Astrocyte (in vitro differentiated cells and primary cell): ENCODE data around the gene SURF4. TPM values are rescaled to one million over a fixed set of nuclear protein-coding genes. Genes with fewer than 3 reads are reported as not detected.

Experiments
- DNase-seq: peaks from one replicate; pipeline ENCODE4 v3.0.0-alpha.2; 2010; ENCODE audit warnings: low read depth
- FAIRE-seq: peaks from 2 replicates; lab custom pipeline; 2011; peaks lifted over from hg19 to GRCh38; lab: Jason Lieb, UNC
- H2AFZ ChIP-seq: 2 replicates; pipeline ENCODE4 v1.6.0; 2012; ENCODE audit warnings: low read depth, low read length, inconsistent platforms
- H3K27ac ChIP-seq: 2 replicates; pipeline ENCODE4 v1.5.1; 2011; ENCODE audit warnings: low read depth, low read length, inconsistent platforms
- H3K27me3 ChIP-seq: 2 replicates; pipeline ENCODE4 v1.6.0; 2011; ENCODE audit warnings: low read length, inconsistent platforms; ENCODE audit not compliant: insufficient read depth
- H3K36me3 ChIP-seq: 2 replicates; pipeline ENCODE4 v1.5.1; 2011; ENCODE audit warnings: low read length, inconsistent platforms; ENCODE audit not compliant: insufficient read depth
- H3K4me1 ChIP-seq: 2 replicates; pipeline ENCODE4 v1.5.1; 2011; ENCODE audit warnings: low read length, inconsistent platforms; ENCODE audit not compliant: insufficient read depth
- H3K4me2 ChIP-seq: 2 replicates; pipeline ENCODE4 v1.6.0; 2012; ENCODE audit warnings: low read length, inconsistent platforms
- H3K4me3 ChIP-seq: 2 replicates; pipeline ENCODE4 v1.5.1; 2011; ENCODE audit warnings: low read depth, mild to moderate bottlenecking, low read length, inconsistent platforms; ENCODE audit not compliant: insufficient read depth
- H3K79me2 ChIP-seq: 2 replicates; pipeline ENCODE4 v1.6.0; 2012; ENCODE audit warnings: mild to moderate bottlenecking, low read length, inconsistent platforms; ENCODE audit not compliant: insufficient read depth
- H3K9ac ChIP-seq: 2 replicates; pipeline ENCODE4 v1.6.0; 2012; ENCODE audit warnings: mild to moderate bottlenecking, low read length, inconsistent platforms
- H3K9me3 ChIP-seq: 2 replicates; pipeline ENCODE4 v1.5.1; 2012; ENCODE audit warnings: low read depth, mild to moderate bottlenecking, low read length, inconsistent platforms; ENCODE audit not compliant: insufficient read depth
- H4K20me1 ChIP-seq: 2 replicates; pipeline ENCODE4 v1.6.0; 2012; ENCODE audit warnings: low read length, inconsistent platforms; ENCODE audit not compliant: insufficient read depth
- H3K27ac Mint-ChIP-seq: one replicate; pipeline ENCODE4 v1.8.0; 2021; ENCODE audit warnings: mild to moderate bottlenecking, mixed read lengths; ENCODE audit not compliant: unreplicated experiment
- H3K27me3 Mint-ChIP-seq: one replicate; pipeline ENCODE4 v1.8.0; 2021; ENCODE audit warnings: low read depth, mixed read lengths; ENCODE audit not compliant: unreplicated experiment
- H3K36me3 Mint-ChIP-seq: one replicate; pipeline ENCODE4 v1.8.0; 2021; ENCODE audit warnings: low read depth, mixed read lengths; ENCODE audit not compliant: unreplicated experiment
- H3K4me1 Mint-ChIP-seq: one replicate; pipeline ENCODE4 v1.8.0; 2021; ENCODE audit warnings: low read depth, mixed read lengths; ENCODE audit not compliant: unreplicated experiment
- H3K4me3 Mint-ChIP-seq: one replicate; pipeline ENCODE4 v1.8.0; 2021; ENCODE audit warnings: mild to moderate bottlenecking, moderate library complexity, mixed read lengths; ENCODE audit not compliant: unreplicated experiment
- H3K9me3 Mint-ChIP-seq: one replicate; pipeline ENCODE4 v1.8.0; 2021; ENCODE audit warnings: mild to moderate bottlenecking, mixed read lengths; ENCODE audit not compliant: unreplicated experiment
- EZH2 ChIP-seq: IDR thresholded peaks from 2 replicates; pipeline ENCODE4 v1.6.1; 2012; ENCODE audit warnings: mild to moderate bottlenecking, low read length, inconsistent platforms; ENCODE audit not compliant: insufficient read depth
- total RNA-seq: library from RNA; stranded (reverse); gene quantifications from 2 replicates; pipeline ENCODE4 v1.2.1, GENCODE V29; 2021
- TF ChIP-seq, protein P1 (sequence below): IDR thresholded peaks from 2 replicates; pipeline ENCODE4 v1.5.1; 2011; ENCODE audit warnings: low read depth, mild to moderate bottlenecking, inconsistent platforms, low read length, moderate library complexity; ENCODE audit not compliant: insufficient read depth

SURF4 gene
- total RNA-seq, 1 donor from 2014 or later, result 338 TPM

DNA sequence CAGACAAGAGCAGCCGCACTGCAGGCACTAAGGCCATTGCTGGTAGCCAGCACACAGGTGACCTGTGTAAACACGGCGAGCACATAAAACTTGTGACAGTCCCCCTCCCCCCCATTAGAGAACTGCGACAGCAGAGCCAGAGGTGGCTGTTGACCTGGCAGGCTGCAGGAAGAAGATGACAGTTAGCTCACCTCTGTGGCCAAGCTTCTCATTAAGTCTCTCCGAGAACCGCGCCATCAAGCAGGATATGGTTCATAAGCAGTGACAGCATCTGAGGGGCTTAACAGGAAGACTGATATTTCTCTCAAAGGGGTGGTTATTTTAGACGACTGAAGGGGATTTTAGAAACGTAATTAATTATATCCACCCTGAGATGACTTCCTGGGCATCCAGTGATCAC is 5.2 kb downstream of the SURF4 start:
- TF ChIP-seq, protein P1, sequence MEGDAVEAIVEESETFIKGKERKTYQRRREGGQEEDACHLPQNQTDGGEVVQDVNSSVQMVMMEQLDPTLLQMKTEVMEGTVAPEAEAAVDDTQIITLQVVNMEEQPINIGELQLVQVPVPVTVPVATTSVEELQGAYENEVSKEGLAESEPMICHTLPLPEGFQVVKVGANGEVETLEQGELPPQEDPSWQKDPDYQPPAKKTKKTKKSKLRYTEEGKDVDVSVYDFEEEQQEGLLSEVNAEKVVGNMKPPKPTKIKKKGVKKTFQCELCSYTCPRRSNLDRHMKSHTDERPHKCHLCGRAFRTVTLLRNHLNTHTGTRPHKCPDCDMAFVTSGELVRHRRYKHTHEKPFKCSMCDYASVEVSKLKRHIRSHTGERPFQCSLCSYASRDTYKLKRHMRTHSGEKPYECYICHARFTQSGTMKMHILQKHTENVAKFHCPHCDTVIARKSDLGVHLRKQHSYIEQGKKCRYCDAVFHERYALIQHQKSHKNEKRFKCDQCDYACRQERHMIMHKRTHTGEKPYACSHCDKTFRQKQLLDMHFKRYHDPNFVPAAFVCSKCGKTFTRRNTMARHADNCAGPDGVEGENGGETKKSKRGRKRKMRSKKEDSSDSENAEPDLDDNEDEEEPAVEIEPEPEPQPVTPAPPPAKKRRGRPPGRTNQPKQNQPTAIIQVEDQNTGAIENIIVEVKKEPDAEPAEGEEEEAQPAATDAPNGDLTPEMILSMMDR, result no peak
- TF ChIP-seq EZH2, result no peak
- Histone ChIP-seq H3K4me1 (peaks cover 41% of the 10 kb centered on the region), H3K27me3 (no peaks in the 10 kb centered on the region), H3K9me3 (no peaks in the 10 kb centered on the region), H2AFZ (no peak overlapping the region), H3K4me2 (peak overlapping the region; percentile 75), H3K27ac (no peak overlapping the region), H3K9ac (peak overlapping the region; percentile 41), H3K4me3 (no peak overlapping the region), H3K79me2 (peaks cover 100% of the 10 kb centered on the region), H3K36me3 (peaks cover 40% of the 10 kb centered on the region), H4K20me1 (peaks cover 97% of the 10 kb centered on the region)
- Mint-ChIP-seq H3K9me3 (no peaks in the 10 kb centered on the region), H3K4me1 (peaks cover 48% of the 10 kb centered on the region), H3K4me3 (peak overlapping the region; percentile 75), H3K36me3 (peaks cover 15% of the 10 kb centered on the region), H3K27me3 (no peaks in the 10 kb centered on the region), H3K27ac (no peak overlapping the region)
- DNase-seq (no peak), FAIRE-seq (no peak)

DNA sequence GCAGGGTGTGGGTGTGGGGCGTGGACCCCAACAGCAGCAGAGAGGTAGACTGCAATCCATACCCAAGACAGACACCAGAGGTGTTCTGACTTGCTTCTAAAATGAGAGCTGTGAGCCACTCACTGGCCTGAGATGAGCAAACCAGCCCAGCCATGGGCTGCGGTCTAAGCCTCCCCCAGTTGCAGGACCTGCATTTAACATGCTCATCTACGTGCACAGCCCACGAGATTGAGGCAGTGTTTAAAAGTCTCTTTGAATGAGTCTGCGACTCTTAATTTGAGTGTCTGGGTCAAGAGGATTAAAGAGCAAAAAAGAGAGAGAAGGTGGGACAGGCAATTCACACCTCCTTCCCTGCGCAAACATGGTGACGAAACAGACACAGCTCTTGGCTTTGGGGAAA is 5.9 kb downstream of the SURF4 start:
- peaks cover 51% of the 10 kb centered on the region for H3K4me1 Mint-ChIP-seq
- peak overlapping the region; percentile 17 for H3K4me3 Mint-ChIP-seq
- Histone ChIP-seq H3K79me2 (peaks cover 100% of the 10 kb centered on the region), H3K9me3 (no peaks in the 10 kb centered on the region), H3K9ac (no peak overlapping the region), H3K4me2 (no peak overlapping the region), H3K4me3 (no peak overlapping the region), H3K4me1 (peaks cover 41% of the 10 kb centered on the region), H3K27ac (no peak overlapping the region), H4K20me1 (peaks cover 100% of the 10 kb centered on the region), H3K36me3 (peaks cover 44% of the 10 kb centered on the region), H3K27me3 (no peaks in the 10 kb centered on the region), H2AFZ (no peak overlapping the region)
- no peak overlapping the region for H3K27ac Mint-ChIP-seq
- FAIRE-seq (no peak), DNase-seq (no peak)
- H3K36me3 Mint-ChIP-seq, result peaks cover 17% of the 10 kb centered on the region
- no peaks in the 10 kb centered on the region for H3K27me3 Mint-ChIP-seq
- no peaks in the 10 kb centered on the region for H3K9me3 Mint-ChIP-seq
- TF ChIP-seq EZH2, result no peak
- TF ChIP-seq, protein P1, result no peak

DNA sequence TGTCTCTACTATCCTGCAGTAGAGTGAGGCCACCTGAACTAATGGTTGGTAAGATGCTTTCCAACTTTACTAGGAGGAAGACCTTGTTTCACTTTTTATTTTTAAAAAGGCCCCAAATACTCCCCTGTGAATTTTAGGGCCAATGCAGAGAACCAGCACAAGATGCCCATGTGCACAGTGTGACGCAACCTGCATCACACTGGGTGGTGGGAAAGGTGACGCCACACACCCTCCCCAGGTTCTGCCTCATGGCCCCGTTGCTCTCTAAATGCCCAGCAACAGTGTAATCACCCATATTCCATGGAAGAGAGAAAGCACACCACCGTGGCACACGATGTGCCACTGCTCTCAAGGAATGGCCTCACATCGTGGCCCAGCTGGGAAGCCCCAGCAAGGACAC is 6.4 kb downstream of the SURF4 start:
- no peaks in the 10 kb centered on the region for H3K9me3 ChIP-seq
- Mint-ChIP-seq H3K4me1 (peaks cover 54% of the 10 kb centered on the region), H3K27me3 (no peaks in the 10 kb centered on the region), H3K27ac (no peak overlapping the region), H3K9me3 (no peaks in the 10 kb centered on the region), H3K4me3 (no peak overlapping the region), H3K36me3 (peaks cover 17% of the 10 kb centered on the region)
- no peak overlapping the region for H2AFZ ChIP-seq
- FAIRE-seq (no peak), DNase-seq (no peak)
- peaks cover 47% of the 10 kb centered on the region for H3K36me3 ChIP-seq
- no peaks in the 10 kb centered on the region for H3K27me3 ChIP-seq
- peak overlapping the region; percentile 4 for H3K4me2 ChIP-seq
- peaks cover 41% of the 10 kb centered on the region for H3K4me1 ChIP-seq
- TF ChIP-seq EZH2, result no peak
- TF ChIP-seq, protein P1, result no peak
- no peak overlapping the region for H3K9ac ChIP-seq
- no peak overlapping the region for H3K27ac ChIP-seq
- no peak overlapping the region for H3K4me3 ChIP-seq
- H3K79me2 ChIP-seq, result peaks cover 99% of the 10 kb centered on the region
- H4K20me1 ChIP-seq, result peaks cover 99% of the 10 kb centered on the region
